HepG2 (cell line): ENCODE results near the gene ZNF213. TPM values are rescaled to one million over a fixed set of nuclear protein-coding genes. Genes with fewer than 3 reads are reported as not detected.

Source experiments
- ATAC-seq: fragments of 200-7000 bp; cut with Tn5 transposase; 3 replicates; pipeline ENCODE4 v1.9.1; 2020; ENCODE audit warnings: mild to moderate bottlenecking, moderate library complexity
- BruUV-seq: library from RNA; stranded (reverse); fragments of 400-500 nt; replicated peaks from 2 replicates; lab custom pipeline; 2021; lab: Mats Ljungman, UMichigan
- CTCF ChIA-PET: fragments of 300-600 bp; formaldehyde crosslinking; extraction: SDS; loops from one replicate; lab custom pipeline; 2021; ENCODE audit warnings: low total read pairs, inconsistent platforms, low intra/inter-chr PET ratio; lab: Yijun Ruan, JAX
- POLR2A ChIA-PET: fragments of 350-600 bp; sonication (Branson Sonifier 250); formaldehyde crosslinking; loops from one replicate; lab custom pipeline; 2020; ENCODE audit warnings: antibody characterized with exemption, inconsistent platforms; lab: Yijun Ruan, JAX
- DNase-seq: peaks from one replicate; pipeline ENCODE4 v3.0.0-alpha.2; 2015; ENCODE audit warnings: low spot score
- FAIRE-seq: peaks from 3 replicates; lab custom pipeline; 2011; peaks lifted over from hg19 to GRCh38; lab: Jason Lieb, UNC
- H2AFZ ChIP-seq: one replicate; pipeline ENCODE4 v1.6.1; 2011; ENCODE audit warnings: low read length, inconsistent platforms
- H3K27ac ChIP-seq: fragments of 300-600 bp; 3 replicates; pipeline ENCODE4 v1.8.0; 2011; ENCODE audit warnings: mixed run types, mild to moderate bottlenecking, mixed read lengths, low read length, inconsistent platforms; ENCODE audit not compliant: insufficient read depth; ENCODE audit errors: extremely low read length
- H3K27me3 ChIP-seq, 2 experiments: fragments of 200-600 bp in 1 of 2; 2 replicates in 1 of 2; 3 replicates in 1 of 2; pipeline versions ENCODE4 v1.6.0 to v1.8.0; 2011; ENCODE audit warnings: low read length in 2 of 2, mild to moderate bottlenecking in 2 of 2, moderate library complexity in 2 of 2, inconsistent platforms in 1 of 2; ENCODE audit not compliant: insufficient read depth in 2 of 2, control insufficient read depth in 1 of 2
- H3K36me3 ChIP-seq, 2 experiments: fragments of 200-600 bp in 1 of 2; replicated peaks in 1 of 2; 2 replicates in 1 of 2; 3 replicates in 1 of 2; pipeline versions ENCODE4 v1.5.1 to v1.8.0; 2011; ENCODE audit warnings: low read length in 2 of 2, inconsistent platforms in 1 of 2; ENCODE audit not compliant: insufficient read depth in 2 of 2, control insufficient read depth in 1 of 2
- H3K4me1 ChIP-seq: 2 replicates; pipeline ENCODE4 v1.5.1; 2012; ENCODE audit warnings: low read length, inconsistent platforms; ENCODE audit not compliant: insufficient read depth
- H3K4me2 ChIP-seq: 2 replicates; pipeline ENCODE4 v1.6.0; 2011; ENCODE audit warnings: low read depth, low read length, inconsistent platforms
- H3K4me3 ChIP-seq, 3 experiments: fragments of 200-600 bp in 1 of 3; sonication (generic), shearing (Covaris generic) in 1 of 3; replicated peaks in 1 of 3; 2 replicates each; pipeline ENCODE4 v1.5.1; 2011 to 2016; ENCODE audit warnings: low read length in 3 of 3, inconsistent platforms in 2 of 3, low read depth in 2 of 3, mild to moderate bottlenecking in 2 of 3, control low read depth in 1 of 3, mixed read lengths in 1 of 3; ENCODE audit not compliant: insufficient read depth in 1 of 3
- H3K79me2 ChIP-seq: one replicate; pipeline ENCODE4 v1.6.1; 2011; ENCODE audit warnings: low read length, inconsistent platforms; ENCODE audit not compliant: insufficient read depth
- H3K9ac ChIP-seq: 2 replicates; pipeline ENCODE4 v1.6.0; 2011; ENCODE audit warnings: mild to moderate bottlenecking, low read depth, low read length, inconsistent platforms; ENCODE audit not compliant: insufficient read depth
- H3K9me3 ChIP-seq: 2 replicates; pipeline ENCODE4 v1.5.1; 2012; ENCODE audit warnings: mild to moderate bottlenecking, low read length
- H4K20me1 ChIP-seq: 2 replicates; pipeline ENCODE4 v1.6.0; 2011; ENCODE audit warnings: inconsistent platforms, mild to moderate bottlenecking, low read length, moderate library complexity; ENCODE audit not compliant: insufficient read depth
- ARNT ChIP-seq: fragments of 450-650 bp; IDR thresholded peaks from 2 replicates; pipeline ENCODE4 v1.6.1; 2017
- GFI1 ChIP-seq: sonication (generic); formaldehyde crosslinking; IDR thresholded peaks from 2 replicates; pipeline ENCODE4 v1.5.0; 2020; ENCODE audit warnings: missing genetic modification reagents, mild to moderate bottlenecking, borderline replicate concordance
- MTA1 ChIP-seq: sonication (generic); formaldehyde crosslinking; IDR thresholded peaks from 2 replicates; pipeline ENCODE4 v1.4.0; 2020; ENCODE audit warnings: missing genetic modification reagents, mild to moderate bottlenecking, borderline replicate concordance
- SPEN ChIP-seq: sonication (generic); formaldehyde crosslinking; IDR thresholded peaks from 2 replicates; pipeline ENCODE4 v1.5.1; 2020; ENCODE audit warnings: low read depth, mild to moderate bottlenecking, missing genetic modification reagents
- TAF1 ChIP-seq: sonication (generic); formaldehyde crosslinking; IDR thresholded peaks from 2 replicates; pipeline ENCODE4 v1.4.0; 2020; ENCODE audit warnings: missing genetic modification reagents
- TCF12 ChIP-seq, 2 experiments: fragments of 450-650 bp in 1 of 2; sonication (generic) in 1 of 2; formaldehyde crosslinking in 1 of 2; IDR thresholded peaks; 2 replicates each; pipeline versions ENCODE4 v1.6.1 to v1.8.0; 2017 to 2022; ENCODE audit warnings: antibody characterized with exemption in 1 of 2, mild to moderate bottlenecking in 1 of 2, missing genetic modification reagents in 1 of 2, moderate library complexity in 1 of 2
- ZBTB38 ChIP-seq: sonication (generic); formaldehyde crosslinking; IDR thresholded peaks from 2 replicates; pipeline ENCODE4 v1.5.1; 2020; ENCODE audit warnings: mild to moderate bottlenecking, missing genetic modification reagents
- ZNF121 ChIP-seq: sonication (generic); formaldehyde crosslinking; IDR thresholded peaks from 2 replicates; pipeline ENCODE4 v1.5.0; 2020; ENCODE audit warnings: mild to moderate bottlenecking, missing genetic modification reagents
- ZNF501 ChIP-seq: sonication (generic); formaldehyde crosslinking; IDR thresholded peaks from 2 replicates; pipeline ENCODE4 v1.5.1; 2020; ENCODE audit warnings: mild to moderate bottlenecking, moderate library complexity, missing genetic modification reagents
- ZNF556 ChIP-seq: sonication (generic); formaldehyde crosslinking; IDR thresholded peaks from 2 replicates; pipeline ENCODE4 v1.4.0; 2020; ENCODE audit warnings: mild to moderate bottlenecking, missing genetic modification reagents, borderline replicate concordance
- WGBS: methylation state at CpG from one replicate; pipeline ENCODE4 v1.1.6; 2017; ENCODE audit warnings: low lambda C conversion rate; 5-methylcytosine and 5-hydroxymethylcytosine counted together
- in situ Hi-C: cut with HindIII; loops from 2 replicates; pipeline ENCODE4 v1.10.0; 2017; ENCODE audit warnings: low pct_unique_long_range_greater_than_20kb; ENCODE audit not compliant: extremely low pct_ligation_motif_present
- intact Hi-C: fragments of 100-400 bp; cut with micrococcal nuclease; formaldehyde crosslinking; loops from one replicate; pipeline ENCODE4 v1.10.0; 2022; ENCODE audit not compliant: unreplicated experiment
- polyA plus RNA-seq, 8 experiments: library from polyadenylated mRNA; depleted of rRNA in 3 of 8; stranded (reverse) in 7 of 8; unstranded in 1 of 8; fragments of >200 nt; fragmentation: Illumina TruSeq in 4 of 8; extraction: Trizol in 4 of 8; gene quantifications; 2 replicates each; pipeline versions ENCODE4 v1.2.1 to v1.2.3, GENCODE V29; 2011 to 2016; ENCODE audit warnings: low read depth in 4 of 8, missing spikeins in 1 of 8, mixed read lengths in 1 of 8; ENCODE audit not compliant: insufficient read depth in 1 of 8
- total RNA-seq, 5 experiments: library from RNA; depleted of rRNA; stranded (reverse); fragments of >200 nt; fragmentation: Illumina TruSeq; extraction: Trizol; gene quantifications; 2 replicates each; pipeline ENCODE4 v1.2.3, GENCODE V29; 2016; ENCODE audit warnings: low read depth in 1 of 5
- TF ChIP-seq, protein P1 (sequence below): sonication (generic); formaldehyde crosslinking; IDR thresholded peaks from 2 replicates; pipeline ENCODE4 v1.5.1; 2020; ENCODE audit warnings: mild to moderate bottlenecking, missing genetic modification reagents, moderate library complexity
- TF ChIP-seq, protein P2 (sequence below): sonication (generic); formaldehyde crosslinking; IDR thresholded peaks from 2 replicates; pipeline ENCODE4 v1.9.0; 2022; ENCODE audit warnings: missing genetic modification reagents, mild to moderate bottlenecking, borderline replicate concordance
- TF ChIP-seq, protein P3 (sequence below): sonication (generic); formaldehyde crosslinking; IDR thresholded peaks from 2 replicates; pipeline ENCODE4 v1.8.1; 2023; ENCODE audit warnings: mild to moderate bottlenecking, missing genetic modification reagents

Gene ZNF213
- total and polyA plus RNA-seq, 2 of the 13 experiments (the other 11 are each of a cell fraction or from before 2014, with no cell fraction given), result 0.59 to 0.97 TPM

DNA sequence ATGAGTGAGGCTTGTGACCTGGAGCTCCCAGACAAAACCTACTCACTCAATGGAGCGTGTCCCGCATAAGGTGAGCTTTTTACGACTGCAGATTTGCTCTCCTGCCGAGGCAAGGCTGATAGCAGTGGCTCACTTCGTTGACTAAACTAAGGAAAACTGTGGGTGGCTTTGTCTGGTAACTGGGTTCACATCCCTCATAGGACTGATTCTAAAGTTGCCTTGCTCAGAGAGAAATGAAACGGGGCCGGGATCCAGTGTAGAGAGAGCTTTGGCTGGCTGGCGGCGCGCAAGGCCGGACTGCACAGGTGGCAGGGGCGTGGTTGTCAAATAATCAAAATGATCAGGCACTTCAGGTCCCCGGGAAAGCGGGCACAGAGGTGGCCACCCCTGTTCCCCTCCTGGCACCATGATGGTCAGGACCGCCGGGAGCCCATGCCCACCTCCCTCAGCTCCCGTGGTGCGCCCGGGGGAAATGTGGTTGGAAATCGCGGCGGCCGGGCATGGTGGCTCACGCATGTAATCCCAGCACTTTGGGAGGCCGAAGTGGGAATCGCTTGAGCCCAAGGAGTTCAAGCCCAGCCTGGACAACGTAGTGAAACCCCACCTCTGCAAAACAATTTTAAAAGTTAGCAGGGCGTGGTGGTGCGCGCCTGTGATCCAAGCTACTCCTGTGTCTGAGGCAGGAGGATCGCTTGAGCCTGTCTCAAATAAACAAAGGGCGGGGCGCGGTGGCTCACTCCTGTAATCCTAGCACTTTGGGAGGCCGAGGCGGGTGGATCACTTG lies 26.6 kb downstream of the ZNF213 start:
- Histone ChIP-seq H3K9me3 (no peaks in the 10 kb centered on the region), H3K27ac (peak overlapping the region; percentile 56), H3K27me3 (no peaks in the 10 kb centered on the region; a peak in 1 of 5 replicates), H2AFZ (peak overlapping the region; percentile 70), H3K4me1 (peaks cover 55% of the 10 kb centered on the region), H3K4me3 (peak overlapping the region; percentile 18 to 53 (median 39)), H4K20me1 (no peaks in the 10 kb centered on the region), H3K36me3 (no peaks in the 10 kb centered on the region), H3K4me2 (peak overlapping the region; percentile 73), H3K9ac (peak overlapping the region; percentile 54; the same call in 1 of the 2 replicates), H3K79me2 (no peaks in the 10 kb centered on the region)
- DNase-seq (no peak), ATAC-seq (no peak), FAIRE-seq (no peak)
- TF ChIP-seq SPEN (CRISPR knock-in tag), result peak; percentile 36; the same call in 1 of the 2 replicates
- TF ChIP-seq, protein P1, sequence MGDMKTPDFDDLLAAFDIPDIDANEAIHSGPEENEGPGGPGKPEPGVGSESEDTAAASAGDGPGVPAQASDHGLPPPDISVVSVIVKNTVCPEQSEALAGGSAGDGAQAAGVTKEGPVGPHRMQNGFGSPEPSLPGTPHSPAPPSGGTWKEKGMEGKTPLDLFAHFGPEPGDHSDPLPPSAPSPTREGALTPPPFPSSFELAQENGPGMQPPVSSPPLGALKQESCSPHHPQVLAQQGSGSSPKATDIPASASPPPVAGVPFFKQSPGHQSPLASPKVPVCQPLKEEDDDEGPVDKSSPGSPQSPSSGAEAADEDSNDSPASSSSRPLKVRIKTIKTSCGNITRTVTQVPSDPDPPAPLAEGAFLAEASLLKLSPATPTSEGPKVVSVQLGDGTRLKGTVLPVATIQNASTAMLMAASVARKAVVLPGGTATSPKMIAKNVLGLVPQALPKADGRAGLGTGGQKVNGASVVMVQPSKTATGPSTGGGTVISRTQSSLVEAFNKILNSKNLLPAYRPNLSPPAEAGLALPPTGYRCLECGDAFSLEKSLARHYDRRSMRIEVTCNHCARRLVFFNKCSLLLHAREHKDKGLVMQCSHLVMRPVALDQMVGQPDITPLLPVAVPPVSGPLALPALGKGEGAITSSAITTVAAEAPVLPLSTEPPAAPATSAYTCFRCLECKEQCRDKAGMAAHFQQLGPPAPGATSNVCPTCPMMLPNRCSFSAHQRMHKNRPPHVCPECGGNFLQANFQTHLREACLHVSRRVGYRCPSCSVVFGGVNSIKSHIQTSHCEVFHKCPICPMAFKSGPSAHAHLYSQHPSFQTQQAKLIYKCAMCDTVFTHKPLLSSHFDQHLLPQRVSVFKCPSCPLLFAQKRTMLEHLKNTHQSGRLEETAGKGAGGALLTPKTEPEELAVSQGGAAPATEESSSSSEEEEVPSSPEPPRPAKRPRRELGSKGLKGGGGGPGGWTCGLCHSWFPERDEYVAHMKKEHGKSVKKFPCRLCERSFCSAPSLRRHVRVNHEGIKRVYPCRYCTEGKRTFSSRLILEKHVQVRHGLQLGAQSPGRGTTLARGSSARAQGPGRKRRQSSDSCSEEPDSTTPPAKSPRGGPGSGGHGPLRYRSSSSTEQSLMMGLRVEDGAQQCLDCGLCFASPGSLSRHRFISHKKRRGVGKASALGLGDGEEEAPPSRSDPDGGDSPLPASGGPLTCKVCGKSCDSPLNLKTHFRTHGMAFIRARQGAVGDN (CRISPR knock-in tag), result peak; percentile 51
- TF ChIP-seq ARNT, result no peak
- peak; percentile 79 for TF ChIP-seq ZNF121
- TF ChIP-seq TCF12 (IDR thresholded peaks at IDR 0.05), result no peak
- TF ChIP-seq TCF12 (CRISPR knock-in tag; IDR thresholded peaks at IDR 0.05), result 0 out of 2 replicates have a peak, but pooled peaks have one; percentile 28
- TF ChIP-seq, protein P2, sequence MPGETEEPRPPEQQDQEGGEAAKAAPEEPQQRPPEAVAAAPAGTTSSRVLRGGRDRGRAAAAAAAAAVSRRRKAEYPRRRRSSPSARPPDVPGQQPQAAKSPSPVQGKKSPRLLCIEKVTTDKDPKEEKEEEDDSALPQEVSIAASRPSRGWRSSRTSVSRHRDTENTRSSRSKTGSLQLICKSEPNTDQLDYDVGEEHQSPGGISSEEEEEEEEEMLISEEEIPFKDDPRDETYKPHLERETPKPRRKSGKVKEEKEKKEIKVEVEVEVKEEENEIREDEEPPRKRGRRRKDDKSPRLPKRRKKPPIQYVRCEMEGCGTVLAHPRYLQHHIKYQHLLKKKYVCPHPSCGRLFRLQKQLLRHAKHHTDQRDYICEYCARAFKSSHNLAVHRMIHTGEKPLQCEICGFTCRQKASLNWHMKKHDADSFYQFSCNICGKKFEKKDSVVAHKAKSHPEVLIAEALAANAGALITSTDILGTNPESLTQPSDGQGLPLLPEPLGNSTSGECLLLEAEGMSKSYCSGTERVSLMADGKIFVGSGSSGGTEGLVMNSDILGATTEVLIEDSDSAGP (CRISPR knock-in tag), result 0 out of 2 replicates have a peak, but pooled peaks have one; percentile 34
- 0 out of 2 replicates have a peak, but pooled peaks have one; percentile 6 for TF ChIP-seq ZNF501 (CRISPR knock-in tag)
- TF ChIP-seq, protein P3, sequence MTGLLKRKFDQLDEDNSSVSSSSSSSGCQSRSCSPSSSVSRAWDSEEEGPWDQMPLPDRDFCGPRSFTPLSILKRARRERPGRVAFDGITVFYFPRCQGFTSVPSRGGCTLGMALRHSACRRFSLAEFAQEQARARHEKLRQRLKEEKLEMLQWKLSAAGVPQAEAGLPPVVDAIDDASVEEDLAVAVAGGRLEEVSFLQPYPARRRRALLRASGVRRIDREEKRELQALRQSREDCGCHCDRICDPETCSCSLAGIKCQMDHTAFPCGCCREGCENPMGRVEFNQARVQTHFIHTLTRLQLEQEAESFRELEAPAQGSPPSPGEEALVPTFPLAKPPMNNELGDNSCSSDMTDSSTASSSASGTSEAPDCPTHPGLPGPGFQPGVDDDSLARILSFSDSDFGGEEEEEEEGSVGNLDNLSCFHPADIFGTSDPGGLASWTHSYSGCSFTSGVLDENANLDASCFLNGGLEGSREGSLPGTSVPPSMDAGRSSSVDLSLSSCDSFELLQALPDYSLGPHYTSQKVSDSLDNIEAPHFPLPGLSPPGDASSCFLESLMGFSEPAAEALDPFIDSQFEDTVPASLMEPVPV (CRISPR knock-in tag), result 0 out of 2 replicates have a peak, but pooled peaks have one; percentile 26
- no peak for TF ChIP-seq ZNF556
- TF ChIP-seq MTA1 (CRISPR knock-in tag), result no peak
- peak; percentile 27; the same call in 1 of the 2 replicates for TF ChIP-seq TAF1 (CRISPR knock-in tag)
- peak; percentile 31 for TF ChIP-seq ZBTB38
- no peak for TF ChIP-seq GFI1
- POLR2A ChIA-PET, result interaction anchor here (0.9 to 5.1 kb wide), 3 partner anchors 10 to 27 kb away, joined by 3 to 51 read pairs (median 3); partner anchors contain the start of gene ZNF213
- 73% methylated on average over 29 of the region's 36 CpGs for WGBS
- no TSS peak for BruUV-seq
- intact Hi-C loops, result no loop called here
- CTCF ChIA-PET, result no interaction called here
- in situ Hi-C loops, result no loop called here
